Activated gamma-delta T cell (primary cell): ENCODE data around the gene SSC4D.
"Not testable (repeated sequence)": the region's sequence is repeated elsewhere in the genome, so short reads cannot be mapped to it uniquely, and the experiment has no call there.

Experiments
- DNase-seq: peaks from one replicate; lab custom pipeline; 2025; lab: John Stamatoyannopoulos, UW

SSC4D gene

GRCh38 chr7:76383089-76383944 lies 26.2 kb downstream of the SSC4D start:
- DNase-seq, result no peak

- no peak for DNase-seq
These were observed 27.7 kb downstream of the SSC4D start for GRCh38 chr7:76381814-76382213.

- DNase-seq, result no peak
These were observed 28.9 kb downstream of the SSC4D start for GRCh38 chr7:76380623-76380966.

- no peak for DNase-seq
These were observed 32.1 kb downstream of the SSC4D start for GRCh38 chr7:76377186-76377918.

GRCh38 chr7:76375251-76375650 lies 34.2 kb downstream of the SSC4D start:
- no peak for DNase-seq

- no peak for DNase-seq
These were observed 36.3 kb downstream of the SSC4D start for GRCh38 chr7:76372984-76373833.

GRCh38 chr7:76371396-76371795 lies 38.1 kb downstream of the SSC4D start:
- DNase-seq, result no peak

- DNase-seq, result no peak
These were observed 40.5 kb downstream of the SSC4D start for GRCh38 chr7:76369018-76369417.

- no peak for DNase-seq
These were observed 41.3 kb downstream of the SSC4D start for GRCh38 chr7:76368190-76368589.

- no peak for DNase-seq
These were observed 45.3 kb downstream of the SSC4D start for GRCh38 chr7:76364198-76364584.

- DNase-seq, result not testable (repeated sequence)
These were observed 45.7 kb downstream of the SSC4D start for GRCh38 chr7:76363754-76364153.

GRCh38 chr7:76359978-76360638 lies 49.4 kb downstream of the SSC4D start:
- no peak for DNase-seq

GRCh38 chr7:76359111-76359977 lies 50.2 kb downstream of the SSC4D start:
- peak; percentile 84 for DNase-seq

- peak; percentile 84 for DNase-seq
These were observed 50.9 kb downstream of the SSC4D start, which contains the start of gene YWHAG for GRCh38 chr7:76358481-76359110. YWHAG (minus strand) TSS chr7:76358991; CDS start chr7:76358808, 183 bp downstream.

GRCh38 chr7:76358011-76358480 lies 51.5 kb downstream of the SSC4D start:
- peak; percentile 40 for DNase-seq

GRCh38 chr7:76357475-76358010 lies 52.0 kb downstream of the SSC4D start:
- no peak for DNase-seq

- no peak for DNase-seq
These were observed 52.7 kb downstream of the SSC4D start for GRCh38 chr7:76356823-76357222.

- DNase-seq, result no peak
These were observed 53.4 kb downstream of the SSC4D start for GRCh38 chr7:76356115-76356514.

- no peak for DNase-seq
These were observed 54.3 kb downstream of the SSC4D start for GRCh38 chr7:76354981-76355730.
